Cardiac fibroblast (primary cell): ENCODE data around the gene RALGAPA1.

Experiments used
- DNase-seq, 2 donors: peaks; one replicate each; pipeline versions ENCODE4 v3.0.0 to v3.0.0-alpha.2; 2010; ENCODE audit warnings: low read depth in 2 of 2
- H3K4me3 ChIP-seq, 2 donors: replicated peaks in 1 of 2; 1 replicate in 1 of 2; 2 replicates in 1 of 2; pipeline ENCODE4 v1.5.1; 2011; ENCODE audit warnings: low read depth in 2 of 2, low read length in 2 of 2, mild to moderate bottlenecking in 2 of 2, moderate library complexity in 1 of 2
- CTCF ChIP-seq: IDR thresholded peaks from one replicate; pipeline ENCODE4 v1.5.1; 2011; ENCODE audit warnings: low read depth, mild to moderate bottlenecking, low read length, inconsistent platforms

RALGAPA1 gene

GRCh38 chr14:35725930-35726329 lies 83.2 kb downstream of the RALGAPA1 start:
- H3K4me3 ChIP-seq, result no peak overlapping the region
- DNase-seq, result no peak
- no peak for TF ChIP-seq CTCF

GRCh38 chr14:35715079-35715478 lies 94.0 kb downstream of the RALGAPA1 start:
- DNase-seq, result no peak
- H3K4me3 ChIP-seq, result no peak overlapping the region
- no peak for TF ChIP-seq CTCF

- TF ChIP-seq CTCF, result no peak
- DNase-seq, result no peak
- H3K4me3 ChIP-seq, result no peak overlapping the region
Observed at GRCh38 chr14:35712466-35712865, 96.6 kb downstream of the RALGAPA1 start.

GRCh38 chr14:35708062-35708461 lies 101.0 kb downstream of the RALGAPA1 start:
- TF ChIP-seq CTCF, result no peak
- no peak overlapping the region for H3K4me3 ChIP-seq
- no peak for DNase-seq

GRCh38 chr14:35705636-35706035 lies 103.5 kb downstream of the RALGAPA1 start:
- no peak for TF ChIP-seq CTCF
- no peak overlapping the region for H3K4me3 ChIP-seq
- no peak for DNase-seq

- DNase-seq, result no peak
- H3K4me3 ChIP-seq, result no peak overlapping the region
- no peak for TF ChIP-seq CTCF
Observed at GRCh38 chr14:35704793-35705493, 104.2 kb downstream of the RALGAPA1 start.

GRCh38 chr14:35701531-35701930 lies 107.6 kb downstream of the RALGAPA1 start:
- no peak for DNase-seq
- H3K4me3 ChIP-seq, result no peak overlapping the region
- no peak for TF ChIP-seq CTCF
